IMR-90 (cell line): ENCODE data around the gene DENND1A.

Experiments
- BHLHE40 ChIP-seq: fragments of 150-350 bp; IDR thresholded peaks from 2 replicates; pipeline ENCODE4 v1.6.1; 2016; ENCODE audit warnings: mild to moderate bottlenecking, low read depth, low read length
- FOS ChIP-seq: fragments of 150-350 bp; IDR thresholded peaks from 2 replicates; pipeline ENCODE4 v1.6.1; 2016; ENCODE audit warnings: low read depth, low read length
- MAFK ChIP-seq: IDR thresholded peaks from 2 replicates; pipeline ENCODE4 v1.6.1; 2012; ENCODE audit warnings: low read depth, low read length, improper control_type of control experiment
- MAZ ChIP-seq: IDR thresholded peaks from 2 replicates; pipeline ENCODE4 v1.6.1; 2012; ENCODE audit warnings: low read depth, mild to moderate bottlenecking, low read length, improper control_type of control experiment, moderate library complexity, borderline replicate concordance
- MXI1 ChIP-seq: IDR thresholded peaks from 2 replicates; pipeline ENCODE4 v1.6.1; 2012; ENCODE audit warnings: low read depth, mild to moderate bottlenecking, low read length, moderate library complexity, borderline replicate concordance
- NFE2L2 ChIP-seq: fragments of 150-350 bp; IDR thresholded peaks from 2 replicates; pipeline ENCODE4 v1.6.1; 2016; ENCODE audit warnings: low read depth, mild to moderate bottlenecking, low read length
- POLR2A ChIP-seq: IDR thresholded peaks from 2 replicates; pipeline ENCODE4 v1.6.1; 2012; ENCODE audit warnings: mild to moderate bottlenecking, low read depth, low read length
- RAD21 ChIP-seq: IDR thresholded peaks from 2 replicates; pipeline ENCODE4 v1.6.1; 2012; ENCODE audit warnings: low read length, improper control_type of control experiment
- RFX5 ChIP-seq: IDR thresholded peaks from 2 replicates; pipeline ENCODE4 v1.8.0; 2012; ENCODE audit warnings: low read depth, mild to moderate bottlenecking, low read length, moderate library complexity
- SMC3 ChIP-seq: fragments of 150-350 bp; IDR thresholded peaks from 2 replicates; pipeline ENCODE4 v1.6.1; 2016; ENCODE audit warnings: low read depth, mild to moderate bottlenecking, antibody characterized with exemption, low read length, moderate library complexity
- TF ChIP-seq, protein P1 (sequence below): conservative IDR thresholded peaks from 2 replicates; pipeline ENCODE4 v1.5.1; 2012; ENCODE audit warnings: mild to moderate bottlenecking, low read depth, low read length, improper control_type of control experiment
- TF ChIP-seq, protein P2 (sequence below): fragments of 150-350 bp; IDR thresholded peaks from 2 replicates; pipeline ENCODE4 v1.6.1; 2017; ENCODE audit warnings: mild to moderate bottlenecking, antibody characterized with exemption, low read length, low read depth

DNA sequence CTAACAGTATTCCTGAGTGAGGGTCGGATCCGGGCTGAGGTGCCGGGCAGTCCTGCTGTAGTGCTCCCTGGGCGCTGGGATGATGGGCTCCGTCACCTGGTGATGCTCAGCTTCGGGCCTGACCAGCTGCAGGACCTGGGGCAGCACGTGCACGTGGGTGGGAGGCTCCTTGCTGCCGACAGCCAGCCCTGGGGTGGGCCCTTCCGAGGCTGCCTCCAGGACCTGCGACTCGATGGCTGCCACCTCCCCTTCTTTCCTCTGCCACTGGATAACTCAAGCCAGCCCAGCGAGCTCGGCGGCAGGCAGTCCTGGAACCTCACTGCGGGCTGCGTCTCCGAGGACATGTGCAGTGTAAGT lies 558.7 kb downstream of the DENND1A start:
- TF ChIP-seq RFX5 (no peak), BHLHE40 (no peak), POLR2A (no peak), MAZ (no peak), MXI1 (no peak), SMC3 (no peak), MAFK (no peak), FOS (no peak), RAD21 (no peak), NFE2L2 (no peak)
- TF ChIP-seq, protein P1, sequence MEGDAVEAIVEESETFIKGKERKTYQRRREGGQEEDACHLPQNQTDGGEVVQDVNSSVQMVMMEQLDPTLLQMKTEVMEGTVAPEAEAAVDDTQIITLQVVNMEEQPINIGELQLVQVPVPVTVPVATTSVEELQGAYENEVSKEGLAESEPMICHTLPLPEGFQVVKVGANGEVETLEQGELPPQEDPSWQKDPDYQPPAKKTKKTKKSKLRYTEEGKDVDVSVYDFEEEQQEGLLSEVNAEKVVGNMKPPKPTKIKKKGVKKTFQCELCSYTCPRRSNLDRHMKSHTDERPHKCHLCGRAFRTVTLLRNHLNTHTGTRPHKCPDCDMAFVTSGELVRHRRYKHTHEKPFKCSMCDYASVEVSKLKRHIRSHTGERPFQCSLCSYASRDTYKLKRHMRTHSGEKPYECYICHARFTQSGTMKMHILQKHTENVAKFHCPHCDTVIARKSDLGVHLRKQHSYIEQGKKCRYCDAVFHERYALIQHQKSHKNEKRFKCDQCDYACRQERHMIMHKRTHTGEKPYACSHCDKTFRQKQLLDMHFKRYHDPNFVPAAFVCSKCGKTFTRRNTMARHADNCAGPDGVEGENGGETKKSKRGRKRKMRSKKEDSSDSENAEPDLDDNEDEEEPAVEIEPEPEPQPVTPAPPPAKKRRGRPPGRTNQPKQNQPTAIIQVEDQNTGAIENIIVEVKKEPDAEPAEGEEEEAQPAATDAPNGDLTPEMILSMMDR = no peak
- TF ChIP-seq, protein P2, sequence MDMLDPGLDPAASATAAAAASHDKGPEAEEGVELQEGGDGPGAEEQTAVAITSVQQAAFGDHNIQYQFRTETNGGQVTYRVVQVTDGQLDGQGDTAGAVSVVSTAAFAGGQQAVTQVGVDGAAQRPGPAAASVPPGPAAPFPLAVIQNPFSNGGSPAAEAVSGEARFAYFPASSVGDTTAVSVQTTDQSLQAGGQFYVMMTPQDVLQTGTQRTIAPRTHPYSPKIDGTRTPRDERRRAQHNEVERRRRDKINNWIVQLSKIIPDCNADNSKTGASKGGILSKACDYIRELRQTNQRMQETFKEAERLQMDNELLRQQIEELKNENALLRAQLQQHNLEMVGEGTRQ = no peak
